ENCODE results near the gene SLC35E3.

SLC35E3 gene

DNA sequence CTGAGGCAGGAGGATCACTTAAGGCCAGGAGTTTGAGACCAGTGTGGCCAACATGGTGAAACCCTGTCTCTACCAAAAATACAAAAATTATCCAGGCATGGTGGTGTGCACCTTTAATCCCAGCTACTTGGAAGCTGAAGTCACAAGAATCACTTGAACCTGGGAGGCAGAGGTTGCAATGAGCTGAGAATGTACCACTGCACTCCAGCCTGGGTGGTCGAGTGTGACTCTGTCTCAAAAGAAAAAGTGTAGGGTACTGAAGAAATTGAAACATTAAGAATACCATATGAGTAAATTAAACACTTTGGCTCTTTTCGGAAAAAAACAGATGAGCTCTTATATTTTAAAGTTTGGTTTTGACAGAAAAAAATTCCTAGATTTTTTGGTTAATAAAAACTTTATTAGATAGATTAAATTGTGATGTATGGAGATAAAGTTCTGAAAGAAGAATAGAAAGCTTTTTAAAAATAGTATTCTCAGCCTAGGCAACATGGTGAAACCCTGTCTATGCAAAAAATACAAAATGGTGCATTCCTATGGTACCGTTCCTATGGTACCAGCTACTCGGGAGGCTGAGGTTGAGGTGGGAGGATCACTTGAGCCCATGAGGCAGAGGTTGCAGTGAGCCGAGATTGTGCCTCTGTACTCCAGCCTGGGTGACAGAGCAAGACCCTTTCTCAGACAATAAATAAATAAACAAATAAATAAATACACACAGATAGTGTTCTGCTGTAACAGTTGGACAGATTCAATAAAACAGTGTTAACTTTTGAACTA is 82.1 kb downstream of the SLC35E3 start:
- intact Hi-C loops (cut with DNase I): loop anchor here (10.0 kb wide), 1 partner anchor 327 kb away; no protein-coding TSS in a partner anchor
- DNase-seq: no peak

DNA sequence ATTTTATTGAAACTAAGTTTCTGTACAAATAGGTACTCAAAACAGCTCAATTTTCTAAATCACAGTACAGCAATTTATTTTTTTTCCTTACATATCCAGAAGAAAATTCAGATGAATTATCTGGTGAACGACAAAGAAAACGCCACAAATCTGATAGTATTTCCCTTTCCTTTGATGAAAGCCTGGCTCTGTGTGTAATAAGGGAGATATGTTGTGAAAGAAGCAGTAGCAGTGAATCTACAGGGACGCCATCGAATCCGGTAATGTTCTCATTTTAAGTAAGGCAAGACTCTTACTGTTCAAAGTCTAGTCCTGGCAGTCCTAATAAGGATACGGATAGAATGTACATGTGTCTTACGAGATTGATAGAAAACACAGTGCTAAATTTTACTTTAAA is 82.7 kb downstream of the SLC35E3 start:
- DNase-seq: no peak
- intact Hi-C loops (cut with DNase I): loop anchor here (10.0 kb wide), 1 partner anchor 326 kb away; no protein-coding TSS in a partner anchor

Data from head of caudate nucleus (tissue), 42 donors.